ENCODE results near the gene TWNK. TPM values are rescaled to one million over a fixed set of nuclear protein-coding genes. Genes with fewer than 3 reads are reported as not detected.
"Not testable (repeated sequence)": the region's sequence is repeated elsewhere in the genome, so short reads cannot be mapped to it uniquely, and the experiment has no call there.

TWNK gene
- total RNA-seq, 4 donors from 2014 or later: 8.3 to 10.8 (median 8.9) TPM

DNA sequence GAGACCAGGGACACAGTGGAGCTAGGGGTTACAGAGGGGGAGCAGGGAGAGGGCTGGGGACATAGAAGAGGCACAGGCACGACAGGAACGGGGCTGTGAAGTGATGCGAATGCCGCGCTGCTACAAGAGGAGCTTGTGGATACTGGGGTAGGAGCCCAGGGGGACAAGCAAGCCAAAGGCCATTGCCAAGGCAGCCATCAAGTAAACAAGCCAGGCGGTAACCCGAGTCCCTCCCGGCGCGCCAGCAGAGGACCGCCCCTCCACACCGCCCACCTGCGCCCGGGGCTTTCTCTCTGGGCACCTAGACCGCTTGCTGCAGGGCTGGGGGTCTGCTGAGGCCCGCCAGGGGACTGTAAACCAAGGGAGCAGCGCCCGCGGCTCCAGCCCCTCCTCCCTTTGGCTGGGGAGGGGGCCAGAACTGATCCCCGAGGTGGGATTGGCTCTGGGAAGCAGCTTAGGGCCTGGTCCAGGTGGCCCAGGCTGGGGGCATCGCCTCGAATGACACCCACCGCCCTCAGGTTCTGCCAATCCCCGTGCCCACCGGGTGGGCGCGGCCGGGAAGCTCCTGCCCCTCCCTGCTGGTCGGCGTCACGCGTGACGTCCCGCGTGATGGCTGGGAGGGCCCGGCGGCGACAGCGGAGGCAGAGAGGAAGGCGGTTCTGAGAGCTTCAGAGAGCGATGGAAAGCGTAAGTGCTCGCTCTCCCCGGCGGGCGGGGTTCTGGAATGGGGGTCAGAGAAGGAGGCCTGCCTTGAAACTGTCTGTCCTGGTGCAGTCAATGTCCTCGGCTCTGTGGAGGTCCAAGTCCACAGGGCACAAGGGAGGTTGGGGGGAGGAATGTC lies 44.7 kb downstream of the TWNK start:
- peaks cover 0 to 28% (median 12%) of the 10 kb centered on the region in 3 donors for H3K4me1 ChIP-seq
- peak overlapping the region; percentile 60 to 76 for H3K4me3 ChIP-seq
- no peaks in the 10 kb centered on the region for H3K27me3 ChIP-seq
- H3K36me3 ChIP-seq: peaks cover 0 to 25% of the 10 kb centered on the region in 2 donors
- TF ChIP-seq POLR2AphosphoS5 (IDR thresholded peaks at IDR 0.05): peak; percentile 14
- TF ChIP-seq EP300 (IDR thresholded peaks at IDR 0.05): no peak
- TF ChIP-seq, protein P1, sequence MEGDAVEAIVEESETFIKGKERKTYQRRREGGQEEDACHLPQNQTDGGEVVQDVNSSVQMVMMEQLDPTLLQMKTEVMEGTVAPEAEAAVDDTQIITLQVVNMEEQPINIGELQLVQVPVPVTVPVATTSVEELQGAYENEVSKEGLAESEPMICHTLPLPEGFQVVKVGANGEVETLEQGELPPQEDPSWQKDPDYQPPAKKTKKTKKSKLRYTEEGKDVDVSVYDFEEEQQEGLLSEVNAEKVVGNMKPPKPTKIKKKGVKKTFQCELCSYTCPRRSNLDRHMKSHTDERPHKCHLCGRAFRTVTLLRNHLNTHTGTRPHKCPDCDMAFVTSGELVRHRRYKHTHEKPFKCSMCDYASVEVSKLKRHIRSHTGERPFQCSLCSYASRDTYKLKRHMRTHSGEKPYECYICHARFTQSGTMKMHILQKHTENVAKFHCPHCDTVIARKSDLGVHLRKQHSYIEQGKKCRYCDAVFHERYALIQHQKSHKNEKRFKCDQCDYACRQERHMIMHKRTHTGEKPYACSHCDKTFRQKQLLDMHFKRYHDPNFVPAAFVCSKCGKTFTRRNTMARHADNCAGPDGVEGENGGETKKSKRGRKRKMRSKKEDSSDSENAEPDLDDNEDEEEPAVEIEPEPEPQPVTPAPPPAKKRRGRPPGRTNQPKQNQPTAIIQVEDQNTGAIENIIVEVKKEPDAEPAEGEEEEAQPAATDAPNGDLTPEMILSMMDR (IDR thresholded peaks at IDR 0.05): no peak
- TF ChIP-seq POLR2A (IDR thresholded peaks at IDR 0.05): peak in 1 of 2 donors; percentile 42
- peak; percentile 71 for ATAC-seq
- 0% methylated on average over 3 to 5 of the region's 47 CpGs for WGBS, 2 donors (ENCODE audit: low coverage in 1 of 2)
- H3K9me3 ChIP-seq: no peaks in the 10 kb centered on the region
- peak overlapping the region; percentile 86 to 98 (median 92) for H3K27ac ChIP-seq

DNA sequence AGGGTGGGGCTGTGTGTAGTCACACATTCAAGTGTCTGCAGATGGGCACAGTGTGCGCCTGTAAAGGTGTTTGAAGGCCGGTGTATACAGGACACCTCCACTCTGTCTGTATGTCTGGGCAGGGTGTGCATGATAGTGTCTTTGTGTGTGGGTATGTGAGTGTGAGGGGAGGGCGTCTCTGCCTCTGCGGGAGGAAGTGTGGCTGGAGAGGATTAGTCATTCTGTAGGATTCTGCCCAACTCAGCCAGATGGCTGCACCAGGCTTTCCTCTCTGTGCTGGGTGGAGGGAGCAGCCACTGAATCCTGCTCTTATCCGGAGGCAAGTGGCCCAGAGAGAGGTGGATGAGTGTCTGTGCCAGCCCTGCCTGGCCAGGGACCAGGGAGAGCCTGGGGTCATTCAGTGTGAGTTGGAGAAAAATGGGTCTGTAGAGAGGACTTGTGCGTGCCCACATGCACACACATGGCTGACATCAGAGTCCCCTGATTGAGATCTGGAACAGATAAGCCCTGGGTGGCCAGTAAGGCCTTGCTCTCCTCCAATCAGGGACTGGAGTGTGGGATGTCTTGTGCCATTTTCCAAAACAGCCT lies 45.4 kb downstream of the TWNK start:
- no peak for TF ChIP-seq EP300 (IDR thresholded peaks at IDR 0.05)
- TF ChIP-seq POLR2AphosphoS5 (IDR thresholded peaks at IDR 0.05): peak; percentile 38
- ATAC-seq: peak; percentile 58
- peaks cover 0 to 28% (median 12%) of the 10 kb centered on the region in 3 donors for H3K4me1 ChIP-seq
- H3K27me3 ChIP-seq: no peaks in the 10 kb centered on the region
- H3K36me3 ChIP-seq: peaks cover 0 to 32% of the 10 kb centered on the region in 2 donors
- 0% methylated on average over 2 to 5 of the region's 6 CpGs for whole genome bisulfite sequencing, 2 donors (ENCODE audit: low coverage in 1 of 2)
- H3K9me3 ChIP-seq: no peaks in the 10 kb centered on the region
- peak overlapping the region; percentile 60 to 76 for H3K4me3 ChIP-seq
- H3K27ac ChIP-seq: peak overlapping the region; percentile 86 to 98 (median 92)

DNA sequence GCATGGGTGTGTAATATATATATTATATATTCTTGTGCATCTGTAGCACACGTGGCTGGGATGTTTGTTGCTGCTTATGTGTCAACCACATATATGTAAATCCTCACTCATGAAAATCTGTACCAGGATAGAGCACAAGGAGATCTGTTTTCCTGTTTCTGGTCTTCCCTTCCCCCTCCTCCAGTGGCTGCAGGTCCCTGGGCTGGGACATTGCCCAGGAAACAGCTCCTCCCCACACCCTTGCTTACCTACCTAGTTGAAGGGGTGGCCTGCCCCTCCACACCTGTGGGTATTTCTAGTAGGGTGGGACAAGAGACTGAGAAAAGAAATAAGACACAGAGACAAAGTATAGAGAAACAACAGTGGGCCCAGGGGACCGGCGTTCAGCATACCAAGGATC lies 45.9 kb downstream of the TWNK start:
- ATAC-seq: no peak
- peaks cover 0 to 38% of the 10 kb centered on the region in 2 donors for H3K36me3 ChIP-seq
- H3K27ac ChIP-seq: peak overlapping the region in 3 of 4 donors; percentile 89 to 98 (median 96)
- TF ChIP-seq, protein P1 (IDR thresholded peaks at IDR 0.05): no peak
- TF ChIP-seq POLR2AphosphoS5 (IDR thresholded peaks at IDR 0.05): no peak
- no peak for TF ChIP-seq EP300 (IDR thresholded peaks at IDR 0.05)
- TF ChIP-seq POLR2A (IDR thresholded peaks at IDR 0.05): no peak
- no peaks in the 10 kb centered on the region for H3K27me3 ChIP-seq
- no peaks in the 10 kb centered on the region for H3K9me3 ChIP-seq
- 38% methylated on average over 2 of the region's 3 CpGs; no CpG with 5 or more reads in 1 of the 2 donors for WGBS, 2 donors (ENCODE audit: low coverage in 1 of 2)
- peak overlapping the region in 1 of 2 donors; percentile 76 for H3K4me3 ChIP-seq
- peaks cover 0 to 28% (median 12%) of the 10 kb centered on the region in 3 donors for H3K4me1 ChIP-seq

DNA sequence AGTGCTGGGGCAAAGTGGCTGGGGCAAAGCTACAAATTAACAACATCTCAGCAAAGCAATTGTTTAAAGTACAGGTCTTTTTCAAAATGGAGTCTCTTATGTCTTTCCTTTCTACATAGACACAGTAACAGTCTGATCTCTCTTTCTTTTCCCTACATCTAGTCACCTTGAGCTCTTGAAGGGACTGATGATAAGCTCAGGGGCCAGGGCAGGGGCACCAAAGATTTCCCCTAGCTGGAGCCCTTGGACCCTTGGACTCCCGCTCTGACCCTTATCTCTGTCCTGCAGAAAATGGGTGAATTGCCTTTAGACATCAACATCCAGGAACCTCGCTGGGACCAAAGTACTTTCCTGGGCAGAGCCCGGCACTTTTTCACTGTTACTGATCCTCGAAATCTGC lies 47.1 kb downstream of the TWNK start:
- H3K27me3 ChIP-seq, ATAC-seq, H3K4me3 ChIP-seq, H3K27ac ChIP-seq, H3K9me3 ChIP-seq: not testable (repeated sequence)
- WGBS, 2 donors (ENCODE audit: low coverage in 1 of 2): 80 to 91% methylated on average over 2 to 4 of the region's 4 CpGs
- Histone ChIP-seq H3K36me3 (peaks cover 0 to 49% of the 10 kb centered on the region in 2 donors), H3K4me1 (peaks cover 0 to 28% (median 12%) of the 10 kb centered on the region in 3 donors)

DNA sequence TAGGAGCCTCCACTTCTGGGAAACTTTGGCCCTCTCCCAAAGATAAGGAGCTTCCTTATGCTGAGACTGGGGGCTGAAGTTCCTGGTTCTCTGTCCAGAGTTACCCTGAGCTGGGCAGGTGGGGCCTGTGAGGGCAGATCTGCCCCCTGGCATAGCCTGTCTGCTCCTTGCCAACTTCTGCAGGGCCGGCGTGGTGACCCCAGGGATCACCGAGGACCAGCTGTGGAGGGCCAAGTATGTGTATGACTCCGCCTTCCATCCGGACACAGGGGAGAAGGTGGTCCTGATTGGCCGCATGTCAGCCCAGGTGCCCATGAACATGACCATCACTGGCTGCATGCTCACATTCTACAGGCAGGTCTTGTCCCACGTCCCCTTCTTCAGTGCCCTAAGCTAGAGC lies 48.0 kb downstream of the TWNK start:
- H3K4me1 ChIP-seq: peaks cover 0 to 25% (median 12%) of the 10 kb centered on the region in 3 donors
- H3K9me3 ChIP-seq: no peaks in the 10 kb centered on the region
- H3K27me3 ChIP-seq: no peaks in the 10 kb centered on the region
- H3K27ac ChIP-seq: no peak overlapping the region
- TF ChIP-seq EP300 (IDR thresholded peaks at IDR 0.05) (no peak), POLR2A (IDR thresholded peaks at IDR 0.05) (no peak), POLR2AphosphoS5 (IDR thresholded peaks at IDR 0.05) (no peak)
- TF ChIP-seq, protein P1 (IDR thresholded peaks at IDR 0.05): no peak
- WGBS, 2 donors (ENCODE audit: low coverage in 1 of 2): 82 to 83% methylated on average over 1 to 2 of the region's 7 CpGs
- H3K4me3 ChIP-seq: no peak overlapping the region
- peaks cover 0 to 54% of the 10 kb centered on the region in 2 donors for H3K36me3 ChIP-seq
- no peak for ATAC-seq

All from gastroesophageal sphincter (tissue), 4 donors.